Endodermal cell (in vitro differentiated cells): ENCODE results near the gene NRM. TPM values are rescaled to one million over a fixed set of nuclear protein-coding genes. Genes with fewer than 3 reads are reported as not detected.
A peak's percentile ranks its signal among the peaks of the same experiment; 100 is the strongest.

Experiments used
- DNase-seq: peaks from one replicate; pipeline ENCODE4 v3.0.0-alpha.2; 2017
- H3K27ac ChIP-seq: 2 replicates; pipeline ENCODE4 v1.5.1; 2013; ENCODE audit warnings: mild to moderate bottlenecking, low read depth, low read length, moderate library complexity
- H3K27me3 ChIP-seq: 2 replicates; pipeline ENCODE4 v1.6.1; 2013; ENCODE audit warnings: mild to moderate bottlenecking, low read length, moderate library complexity; ENCODE audit not compliant: insufficient read depth, control insufficient read depth, poor library complexity, severe bottlenecking
- H3K36me3 ChIP-seq: 2 replicates; pipeline ENCODE4 v1.7.0; 2013; ENCODE audit warnings: mild to moderate bottlenecking, low read length, moderate library complexity; ENCODE audit not compliant: control insufficient read depth, insufficient read depth
- H3K4me1 ChIP-seq: one replicate; pipeline ENCODE4 v1.7.0; 2013; ENCODE audit warnings: low read length; ENCODE audit not compliant: control insufficient read depth, insufficient read depth
- H3K4me3 ChIP-seq: 2 replicates; pipeline ENCODE4 v1.5.1; 2013; ENCODE audit warnings: mild to moderate bottlenecking, low read length, moderate library complexity
- H3K9ac ChIP-seq: 2 replicates; pipeline ENCODE4 v1.6.1; 2013; ENCODE audit warnings: mild to moderate bottlenecking, low read length, moderate library complexity; ENCODE audit not compliant: poor library complexity, severe bottlenecking; ENCODE audit errors: extremely low read depth
- H3K9me3 ChIP-seq: 2 replicates; pipeline ENCODE4 v1.6.1; 2013; ENCODE audit warnings: mild to moderate bottlenecking, low read length, moderate library complexity; ENCODE audit not compliant: control insufficient read depth
- H3K27ac Mint-ChIP-seq: 2 replicates; pipeline ENCODE4 v1.8.0; 2020; ENCODE audit warnings: mixed read lengths
- H3K27me3 Mint-ChIP-seq: 2 replicates; pipeline ENCODE4 v1.8.0; 2021; ENCODE audit warnings: mild to moderate bottlenecking, mixed read lengths; ENCODE audit not compliant: insufficient read depth
- H3K36me3 Mint-ChIP-seq: 2 replicates; pipeline ENCODE4 v1.8.0; 2020; ENCODE audit warnings: low read depth, mixed read lengths
- H3K4me1 Mint-ChIP-seq: 2 replicates; pipeline ENCODE4 v1.8.0; 2020; ENCODE audit warnings: mixed read lengths
- H3K4me3 Mint-ChIP-seq: 2 replicates; pipeline ENCODE4 v1.8.0; 2020; ENCODE audit warnings: mild to moderate bottlenecking, moderate library complexity, mixed read lengths
- H3K9me3 Mint-ChIP-seq: 2 replicates; pipeline ENCODE4 v1.8.0; 2020; ENCODE audit warnings: mild to moderate bottlenecking, mixed read lengths
- whole genome bisulfite sequencing, 2 experiments: methylation state at CpG; one replicate each; pipeline versions ENCODE4 v1.1.5 to v1.1.7; 2013; ENCODE audit warnings: missing lambda C conversion rate in 2 of 2, mixed read lengths in 1 of 2; ENCODE audit not compliant: insufficient coverage in 1 of 2, insufficient read length in 1 of 2; 5-methylcytosine and 5-hydroxymethylcytosine counted together
- total RNA-seq, 2 donors: library from RNA; stranded (reverse); fragmentation: NEBNext Ultra II Directional in 1 of 2; extraction: Animal tissue kit (Norgen Biotek cat#: 25700) in 1 of 2; gene quantifications; 2 replicates in 1 of 2; 3 replicates in 1 of 2; pipeline ENCODE4 v1.2.1, GENCODE V29; 2021
- TF ChIP-seq, protein P1 (sequence below): fragments of 200-600 bp; sonication (generic); conservative IDR thresholded peaks from 2 replicates; pipeline ENCODE4 v1.5.0; 2021; ENCODE audit warnings: antibody characterized with exemption, mild to moderate bottlenecking

NRM gene
- total RNA-seq, 2 donors from 2014 or later, result 37.1 TPM

GRCh38 chr6:30703011-30703410 lies 12.2 kb upstream of the NRM start:
- no peak overlapping the region for H3K27ac ChIP-seq
- H3K4me1 ChIP-seq, result peaks cover 4% of the 10 kb centered on the region
- H3K36me3 ChIP-seq, result peaks cover 51% of the 10 kb centered on the region
- no peaks in the 10 kb centered on the region for H3K27me3 ChIP-seq
- H3K4me3 ChIP-seq, result no peak overlapping the region
- H3K36me3 Mint-ChIP-seq, result peaks cover 65% of the 10 kb centered on the region
- no peak overlapping the region for H3K4me3 Mint-ChIP-seq
- TF ChIP-seq, protein P1, sequence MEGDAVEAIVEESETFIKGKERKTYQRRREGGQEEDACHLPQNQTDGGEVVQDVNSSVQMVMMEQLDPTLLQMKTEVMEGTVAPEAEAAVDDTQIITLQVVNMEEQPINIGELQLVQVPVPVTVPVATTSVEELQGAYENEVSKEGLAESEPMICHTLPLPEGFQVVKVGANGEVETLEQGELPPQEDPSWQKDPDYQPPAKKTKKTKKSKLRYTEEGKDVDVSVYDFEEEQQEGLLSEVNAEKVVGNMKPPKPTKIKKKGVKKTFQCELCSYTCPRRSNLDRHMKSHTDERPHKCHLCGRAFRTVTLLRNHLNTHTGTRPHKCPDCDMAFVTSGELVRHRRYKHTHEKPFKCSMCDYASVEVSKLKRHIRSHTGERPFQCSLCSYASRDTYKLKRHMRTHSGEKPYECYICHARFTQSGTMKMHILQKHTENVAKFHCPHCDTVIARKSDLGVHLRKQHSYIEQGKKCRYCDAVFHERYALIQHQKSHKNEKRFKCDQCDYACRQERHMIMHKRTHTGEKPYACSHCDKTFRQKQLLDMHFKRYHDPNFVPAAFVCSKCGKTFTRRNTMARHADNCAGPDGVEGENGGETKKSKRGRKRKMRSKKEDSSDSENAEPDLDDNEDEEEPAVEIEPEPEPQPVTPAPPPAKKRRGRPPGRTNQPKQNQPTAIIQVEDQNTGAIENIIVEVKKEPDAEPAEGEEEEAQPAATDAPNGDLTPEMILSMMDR, result no peak
- H3K9ac ChIP-seq, result no peak overlapping the region
- no peak for DNase-seq
- 97% methylated on average over 7 to 10 of the region's 10 CpGs for WGBS, 2 experiments
- H3K4me1 Mint-ChIP-seq, result peaks cover 10% of the 10 kb centered on the region
- H3K9me3 Mint-ChIP-seq, result no peaks in the 10 kb centered on the region
- H3K9me3 ChIP-seq, result no peaks in the 10 kb centered on the region
- no peaks in the 10 kb centered on the region for H3K27me3 Mint-ChIP-seq
- no peak overlapping the region for H3K27ac Mint-ChIP-seq

- peaks cover 51% of the 10 kb centered on the region for H3K36me3 Mint-ChIP-seq
- 50 to 82% methylated on average over 1 to 4 of the region's 4 CpGs for WGBS, 2 experiments
- no peak for DNase-seq
These were observed 9.6 kb upstream of the NRM start for GRCh38 chr6:30700340-30700739.

DNA sequence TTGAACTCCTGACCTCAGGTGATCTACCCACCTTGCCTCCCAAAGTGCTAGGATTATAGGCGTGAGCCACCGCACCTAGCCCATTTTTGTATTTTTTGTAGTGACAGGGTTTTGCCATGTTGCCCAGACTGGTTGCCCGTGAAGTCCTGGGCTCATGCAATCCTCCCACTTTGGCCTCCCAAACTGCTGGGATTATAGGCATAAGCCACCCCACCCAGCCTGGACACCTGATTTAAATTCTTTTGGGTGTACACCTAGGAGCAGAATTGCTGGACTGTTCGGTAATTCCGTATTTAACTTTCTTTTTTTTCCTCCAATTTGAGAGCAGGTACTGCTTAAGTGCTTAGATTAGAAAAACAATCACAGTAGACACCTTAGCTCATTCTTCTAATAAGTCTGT lies 5.6 kb upstream of the NRM start:
- Mint-ChIP-seq H3K4me3 (no peak overlapping the region), H3K4me1 (peaks cover 5% of the 10 kb centered on the region), H3K27me3 (no peaks in the 10 kb centered on the region), H3K27ac (no peak overlapping the region), H3K9me3 (no peaks in the 10 kb centered on the region), H3K36me3 (peaks cover 17% of the 10 kb centered on the region)
- DNase-seq, result no peak
- 93 to 96% methylated on average over 5 of the region's 5 CpGs for WGBS, 2 experiments
- Histone ChIP-seq H3K9me3 (no peaks in the 10 kb centered on the region), H3K36me3 (peaks cover 17% of the 10 kb centered on the region), H3K9ac (no peak overlapping the region), H3K4me3 (no peak overlapping the region), H3K4me1 (no peaks in the 10 kb centered on the region), H3K27ac (no peak overlapping the region), H3K27me3 (no peaks in the 10 kb centered on the region)
- TF ChIP-seq, protein P1, result no peak

More at GRCh38 chr6:30700340-30700739, 9.6 kb upstream of the NRM start:
- H3K27ac Mint-ChIP-seq, result peak overlapping the region; percentile 44
- no peak overlapping the region for H3K4me3 Mint-ChIP-seq
- H3K27ac ChIP-seq, result no peak overlapping the region
- H3K27me3 ChIP-seq, result no peaks in the 10 kb centered on the region
- H3K4me1 ChIP-seq, result no peaks in the 10 kb centered on the region
- H3K9me3 Mint-ChIP-seq, result no peaks in the 10 kb centered on the region
- H3K9me3 ChIP-seq, result no peaks in the 10 kb centered on the region
- peaks cover 49% of the 10 kb centered on the region for H3K36me3 ChIP-seq
- no peak overlapping the region for H3K4me3 ChIP-seq
- H3K9ac ChIP-seq, result no peak overlapping the region
- TF ChIP-seq, protein P1, result no peak
- no peaks in the 10 kb centered on the region for H3K4me1 Mint-ChIP-seq
- H3K27me3 Mint-ChIP-seq, result no peaks in the 10 kb centered on the region
